RCC 7860 (cell line): ENCODE measurements around the gene NEAT1.
"Not testable (repeated sequence)": the region's sequence is repeated elsewhere in the genome, so short reads cannot be mapped to it uniquely, and the experiment has no call there.

Source experiments
- DNase-seq: peaks from one replicate; pipeline ENCODE4 v3.0.0-alpha.2; 2015; ENCODE audit warnings: low spot score
- FAIRE-seq: peaks from 2 replicates; lab custom pipeline; 2012; peaks lifted over from hg19 to GRCh38; lab: Jason Lieb, UNC

The NEAT1 gene

DNA sequence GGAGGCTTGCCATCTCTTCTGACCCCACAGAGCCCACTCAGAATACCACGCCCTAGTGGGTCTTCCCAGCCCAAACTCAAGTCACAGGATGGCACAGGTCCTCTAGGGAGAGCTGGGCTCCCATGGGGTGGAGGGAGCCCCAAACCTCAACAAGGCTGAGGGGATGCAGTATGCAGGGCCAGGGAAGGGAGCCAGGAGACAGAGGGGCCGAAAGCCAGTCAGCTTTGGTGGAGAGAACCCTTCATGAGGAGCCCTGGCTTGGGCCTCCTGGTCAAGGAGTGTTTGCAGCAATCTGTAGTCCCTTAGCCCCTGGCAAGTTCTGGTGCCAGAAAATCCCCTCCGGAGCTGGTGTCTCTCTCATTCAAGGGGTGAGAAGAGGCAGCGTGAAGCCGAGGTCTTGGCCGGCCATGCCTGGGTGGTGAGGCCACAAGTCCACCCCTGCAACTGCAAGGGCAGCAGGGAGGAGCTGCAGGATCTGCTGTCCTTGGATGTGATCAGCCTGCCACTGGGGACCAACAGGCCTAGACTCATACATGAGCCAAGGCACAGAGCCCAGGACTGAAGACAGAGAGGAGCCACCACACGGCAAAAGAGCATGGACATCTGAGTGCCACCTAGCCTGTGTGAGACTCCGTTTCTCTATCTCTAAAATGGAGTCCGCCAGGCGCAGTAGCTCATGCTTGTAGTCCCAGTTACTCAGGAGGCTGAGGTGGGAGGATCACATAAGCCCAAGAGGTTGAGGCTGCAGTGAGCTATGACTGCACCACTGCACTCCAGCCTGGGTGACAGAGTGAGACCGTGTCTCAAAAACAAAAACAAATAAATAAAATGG, 24.1 kb downstream of the NEAT1 start:
- peak; percentile 21 for DNase-seq
- no peak for FAIRE-seq

DNA sequence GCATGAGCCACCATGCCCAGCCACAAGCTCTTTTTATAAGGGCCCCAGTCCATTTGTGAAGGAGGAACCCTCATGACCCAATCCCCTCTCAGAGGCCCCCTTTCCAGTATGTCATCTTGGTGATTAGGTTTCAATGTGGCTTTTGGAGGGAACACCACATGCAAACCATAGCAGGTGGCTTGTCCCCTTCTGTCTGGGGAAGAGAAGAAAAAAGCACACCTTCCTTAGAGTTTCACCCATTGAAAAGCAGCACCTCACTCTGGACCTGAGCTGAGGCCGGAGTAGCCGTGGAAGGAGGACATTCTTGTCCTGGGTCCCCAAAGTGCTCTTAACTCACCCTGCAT, 25.4 kb downstream of the NEAT1 start:
- DNase-seq (peak; percentile 4), FAIRE-seq (no peak)

DNA sequence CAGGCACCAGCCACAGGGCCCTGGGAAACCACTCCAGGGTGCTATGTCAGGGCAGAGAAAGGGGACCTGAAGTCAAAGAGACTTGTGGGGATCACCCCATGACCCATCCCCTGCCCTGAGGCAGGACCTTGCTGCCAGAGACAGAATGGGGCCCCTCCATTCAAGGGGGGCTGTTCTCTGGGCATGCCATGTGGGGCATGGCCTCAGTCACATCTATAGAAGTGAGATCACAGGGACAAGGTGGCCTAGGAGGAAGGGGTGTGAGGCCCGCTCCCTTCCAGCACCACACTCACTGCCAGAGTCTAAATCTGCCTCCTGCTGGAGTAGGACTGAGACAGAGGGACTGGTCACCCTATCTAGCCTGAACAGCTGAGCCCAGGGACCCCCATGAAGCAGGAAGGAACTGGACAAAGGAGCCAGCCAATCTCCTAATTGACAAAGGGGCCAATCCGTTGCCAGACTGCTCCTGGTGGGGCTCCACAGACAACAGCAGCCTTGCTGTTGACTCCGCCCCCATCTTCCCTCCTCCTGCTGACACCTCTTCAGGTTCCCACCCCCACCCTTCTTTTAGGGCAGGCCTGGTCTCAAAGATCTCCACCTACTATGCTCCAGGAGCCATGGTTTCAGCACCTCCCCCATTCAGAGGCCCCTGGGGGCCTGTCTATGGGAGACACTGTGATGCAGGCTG, 26.0 kb downstream of the NEAT1 start:
- FAIRE-seq = no peak

DNA sequence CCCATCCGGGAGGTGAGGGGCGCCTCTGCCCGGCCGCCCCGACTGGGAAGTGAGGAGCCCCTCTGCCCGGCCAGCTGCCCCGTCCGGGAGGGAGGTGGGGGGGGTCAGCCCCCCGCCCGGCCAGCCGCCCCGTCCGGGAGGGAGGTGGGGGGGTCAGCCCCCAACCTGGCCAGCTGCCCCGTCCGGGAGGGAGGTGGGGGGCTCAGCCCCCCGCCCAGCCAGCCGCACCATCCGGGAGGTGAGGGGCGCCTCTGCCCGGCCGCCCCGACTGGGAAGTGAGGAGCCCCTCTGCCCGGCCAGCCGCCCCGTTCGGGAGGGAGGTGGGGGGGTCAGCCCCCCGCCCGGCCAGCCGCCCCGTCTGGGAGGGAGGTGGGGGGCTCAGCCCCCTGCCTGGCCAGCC, 28.7 kb downstream of the NEAT1 start:
- FAIRE-seq, DNase-seq: not testable (repeated sequence)

More for the DNA sequence above, 26.0 kb downstream of the NEAT1 start:
- DNase-seq = peak; percentile 10

DNA sequence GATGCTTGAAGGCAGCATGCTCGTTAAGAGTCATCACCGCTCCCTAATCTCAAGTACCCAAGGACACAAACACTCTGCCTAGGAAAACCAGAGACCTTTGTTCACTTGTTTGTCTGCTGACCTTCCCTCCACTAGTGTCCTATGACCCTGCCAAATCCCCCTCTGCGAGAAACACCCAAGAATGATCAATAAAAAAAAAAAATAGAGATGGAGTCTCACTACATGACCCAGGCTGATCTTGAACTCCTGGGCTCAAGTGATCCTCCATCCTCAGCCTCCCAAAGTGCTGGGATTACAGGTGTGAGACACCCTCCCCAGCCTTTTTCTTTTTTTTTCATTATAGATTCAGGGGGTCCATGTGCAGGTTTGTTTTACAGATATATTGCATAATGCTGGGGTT, 29.7 kb downstream of the NEAT1 start:
- FAIRE-seq, DNase-seq: not testable (repeated sequence)

DNA sequence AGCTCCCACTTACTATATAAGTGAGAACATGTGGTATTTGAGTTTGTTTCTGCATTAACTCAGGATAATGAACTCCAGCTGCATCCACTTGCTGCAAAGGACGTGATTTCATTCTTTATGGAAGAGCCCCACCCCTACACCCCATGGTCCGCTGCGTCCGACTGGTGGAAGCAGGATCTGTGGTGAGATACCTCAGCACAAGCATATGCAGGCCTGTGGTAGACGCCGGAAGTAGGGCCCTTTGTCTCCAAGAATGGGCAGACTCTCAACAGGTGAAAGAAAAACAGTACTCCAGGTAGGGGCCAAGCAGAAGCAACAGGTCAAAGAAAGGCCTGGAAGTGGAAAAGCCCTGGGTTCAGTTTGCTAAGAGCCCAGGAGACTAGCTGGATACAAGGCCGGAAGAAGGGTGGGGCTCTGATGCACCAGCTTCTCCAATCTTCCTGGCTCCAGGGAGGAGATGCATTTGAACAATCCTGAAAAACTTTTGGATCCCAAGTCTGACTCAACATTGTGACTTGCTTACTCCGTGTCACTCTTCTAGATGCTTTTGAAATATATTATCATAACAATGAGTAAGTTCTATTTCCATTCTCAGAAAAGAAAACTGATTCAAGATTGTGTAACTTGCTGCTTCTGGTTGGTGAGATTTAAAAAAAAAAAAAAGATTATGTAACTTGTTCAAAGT, 30.4 kb downstream of the NEAT1 start:
- FAIRE-seq (no peak), DNase-seq (peak; percentile 8)

DNA sequence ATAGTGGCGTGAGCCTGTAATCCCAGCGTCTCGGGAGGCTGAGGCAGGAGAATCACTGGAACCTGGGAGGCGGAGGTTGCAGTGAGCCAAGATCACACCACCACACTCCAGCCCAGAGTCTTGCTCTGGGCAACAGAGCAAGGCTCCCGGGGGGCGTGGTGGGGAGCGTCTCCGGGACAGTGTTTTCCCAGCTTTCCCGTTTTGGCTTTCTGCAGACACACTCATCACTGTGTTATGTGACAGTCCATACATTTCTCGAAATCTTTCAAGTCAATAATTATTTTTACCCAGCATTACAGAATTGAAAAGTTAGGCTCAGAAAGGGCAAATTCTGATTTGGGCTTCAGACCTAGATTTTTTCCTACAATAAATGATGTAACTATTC, 31.7 kb downstream of the NEAT1 start:
- no peak for DNase-seq
- FAIRE-seq = no peak

DNA sequence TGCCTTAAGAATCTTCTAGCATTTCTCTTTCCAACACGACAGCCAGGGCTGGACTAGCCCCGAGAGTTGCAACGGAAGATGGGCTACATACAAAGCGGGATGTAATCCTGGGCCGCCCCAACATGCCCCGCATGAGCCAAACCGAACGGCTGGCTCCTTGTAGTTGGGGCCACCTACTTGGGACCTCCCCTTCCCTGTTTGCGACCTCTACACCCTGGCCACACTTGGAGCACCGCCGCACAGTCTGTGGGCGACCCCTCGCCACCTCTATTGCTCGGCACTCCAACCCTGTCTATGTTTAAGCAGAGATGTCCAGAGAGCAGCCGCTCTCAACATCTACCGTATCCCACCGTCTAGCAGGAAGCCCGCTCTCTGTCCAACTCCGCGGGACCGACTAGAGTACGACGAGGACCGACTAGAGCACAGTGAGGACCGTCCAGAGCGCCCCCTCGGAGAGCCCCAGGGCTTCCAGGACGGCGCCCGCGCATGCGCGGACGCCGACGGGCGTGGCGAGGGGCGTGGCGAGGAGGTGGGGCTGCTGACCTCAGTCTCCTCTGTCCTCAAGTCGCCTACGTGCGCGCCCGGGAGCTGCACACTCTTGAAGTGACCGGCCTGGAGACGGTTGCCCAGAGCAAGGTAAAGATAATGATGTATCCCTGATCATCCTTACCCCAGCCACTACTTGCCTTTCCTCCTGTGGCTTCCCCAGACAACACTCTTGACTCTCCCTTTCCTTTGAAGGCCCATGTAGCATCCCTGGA, 32.3 kb downstream of the NEAT1 start:
- FAIRE-seq (no peak), DNase-seq (peak; percentile 24)

DNA sequence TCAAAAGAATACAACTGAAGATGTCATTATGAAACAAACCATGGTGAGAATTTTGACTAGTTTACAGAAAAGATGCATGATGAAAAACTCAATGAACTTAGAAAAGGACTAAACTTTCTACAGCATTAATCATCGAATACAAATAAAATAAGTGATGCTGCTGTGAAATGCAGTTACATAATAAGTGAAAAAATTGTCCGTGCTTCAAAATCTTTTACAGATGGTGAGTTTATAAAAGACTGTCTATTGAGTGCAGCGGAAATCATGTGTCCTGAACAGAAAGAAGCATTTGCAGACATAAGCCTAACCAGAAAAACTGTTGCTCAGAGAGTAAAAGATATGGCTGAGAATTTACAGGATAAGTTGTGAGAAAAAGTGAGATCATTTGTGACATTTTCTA, 33.8 kb downstream of the NEAT1 start:
- FAIRE-seq = no peak
- DNase-seq = no peak

DNA sequence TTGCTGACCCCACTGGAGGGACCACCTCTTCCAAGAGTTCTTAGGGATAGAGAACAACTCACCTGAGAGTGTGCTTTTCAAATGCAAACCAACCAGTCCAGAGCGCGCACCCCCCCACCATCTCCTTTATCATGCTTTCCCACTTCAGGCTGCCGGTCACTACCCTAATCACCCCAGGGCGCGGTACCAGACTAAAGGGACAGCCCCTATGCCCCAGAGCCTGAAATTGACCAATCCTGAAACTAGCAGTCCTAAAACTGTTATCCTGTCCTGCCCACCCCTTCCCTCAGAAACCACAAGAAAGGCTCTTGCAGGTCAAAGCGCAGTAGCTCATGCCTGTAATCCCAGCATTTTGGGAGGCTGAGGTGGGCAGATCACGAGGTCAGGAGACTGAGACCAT, 37.0 kb downstream of the NEAT1 start:
- DNase-seq = no peak
- no peak for FAIRE-seq

DNA sequence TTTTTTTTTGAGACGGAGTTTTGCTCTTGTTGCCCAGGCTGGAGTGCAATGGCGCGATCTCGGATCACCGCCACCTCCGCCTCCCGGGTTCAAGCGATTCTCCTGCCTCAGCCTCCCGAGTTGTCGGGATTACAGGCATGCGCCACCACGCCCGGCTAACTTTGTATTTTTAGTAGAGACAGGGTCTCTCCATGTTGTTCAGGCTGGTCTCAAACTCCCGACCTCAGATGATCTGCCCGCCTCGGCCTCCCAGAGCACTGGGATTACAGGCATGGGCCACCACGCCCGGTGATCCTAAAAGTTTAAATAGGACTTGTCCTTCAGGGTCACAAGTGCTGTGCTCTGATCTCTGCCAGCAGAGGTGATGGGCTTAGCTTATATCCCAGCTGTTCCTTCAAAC, 42.9 kb downstream of the NEAT1 start:
- not testable (repeated sequence) for FAIRE-seq, DNase-seq

DNA sequence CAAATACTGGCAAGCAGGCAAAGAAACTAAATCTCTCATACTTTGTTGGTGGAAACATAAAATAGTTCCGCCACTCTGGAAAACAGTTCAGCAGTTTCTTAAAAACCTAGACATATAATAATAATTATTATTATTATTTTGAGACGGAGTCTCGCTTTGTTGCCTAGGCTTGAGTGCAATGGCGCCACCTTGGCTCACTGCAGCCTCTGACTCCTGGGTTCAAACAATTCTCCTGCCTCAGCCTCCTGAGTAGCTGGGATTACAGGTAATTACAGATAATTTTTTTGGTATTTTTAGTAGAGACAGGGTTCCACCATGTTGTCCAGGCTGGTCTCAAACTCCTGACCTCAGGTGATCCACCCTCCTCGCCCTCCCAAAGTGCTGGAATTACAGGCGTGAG, 44.7 kb downstream of the NEAT1 start:
- not testable (repeated sequence) for DNase-seq, FAIRE-seq

DNA sequence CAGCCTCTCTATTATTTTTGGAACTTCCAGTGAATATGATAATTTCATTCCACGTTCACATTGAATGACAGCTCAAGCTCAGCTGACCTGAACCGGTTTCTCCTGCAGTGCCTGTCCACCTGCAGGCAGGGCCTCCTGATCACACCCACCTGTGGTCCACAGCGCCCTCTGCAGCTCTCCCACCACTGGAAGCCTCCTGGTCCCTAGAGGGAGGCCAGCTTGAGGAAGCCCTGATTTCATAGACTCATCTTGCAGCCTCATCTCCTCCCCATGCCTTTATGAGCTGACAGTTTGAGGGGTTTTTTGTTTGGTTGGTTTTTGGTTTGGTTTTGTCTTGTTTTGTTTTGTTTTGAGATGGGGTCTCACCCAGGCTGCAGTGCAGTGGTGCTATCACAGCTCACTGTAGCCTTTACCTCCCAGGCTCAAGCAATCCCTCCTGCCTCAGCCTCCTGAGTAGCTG, 46.3 kb downstream of the NEAT1 start:
- no peak for FAIRE-seq
- DNase-seq = no peak

DNA sequence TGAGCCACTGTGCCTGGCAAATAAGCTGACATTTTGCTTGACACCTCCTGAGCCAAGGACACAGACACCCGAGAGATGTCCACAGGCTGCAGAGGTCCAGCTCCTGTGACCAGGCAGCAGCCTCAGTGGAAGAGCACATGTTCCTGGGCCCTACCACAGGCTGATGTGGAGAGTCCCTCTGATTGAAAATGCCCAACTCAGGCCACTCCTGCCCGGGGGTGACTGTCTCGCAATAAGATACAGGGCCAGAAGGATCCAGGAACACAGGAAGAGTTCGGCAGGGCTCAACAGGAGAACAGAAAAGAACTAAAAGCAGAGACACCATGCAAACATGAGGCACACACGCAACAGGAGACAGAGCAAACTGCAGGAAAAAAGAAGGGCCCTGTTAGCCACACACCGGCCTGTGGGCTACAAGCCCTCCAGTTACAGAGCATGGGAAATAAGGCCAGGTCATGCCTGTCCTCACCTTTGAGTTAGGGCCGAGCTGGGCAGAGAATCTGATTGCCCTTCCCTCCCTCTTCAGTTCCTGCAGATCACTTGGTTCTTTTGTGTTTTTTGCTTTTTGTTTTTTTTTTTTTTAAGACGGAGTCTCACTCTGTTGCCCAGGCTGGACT, 47.9 kb downstream of the NEAT1 start:
- no peak for FAIRE-seq
- DNase-seq = no peak

DNA sequence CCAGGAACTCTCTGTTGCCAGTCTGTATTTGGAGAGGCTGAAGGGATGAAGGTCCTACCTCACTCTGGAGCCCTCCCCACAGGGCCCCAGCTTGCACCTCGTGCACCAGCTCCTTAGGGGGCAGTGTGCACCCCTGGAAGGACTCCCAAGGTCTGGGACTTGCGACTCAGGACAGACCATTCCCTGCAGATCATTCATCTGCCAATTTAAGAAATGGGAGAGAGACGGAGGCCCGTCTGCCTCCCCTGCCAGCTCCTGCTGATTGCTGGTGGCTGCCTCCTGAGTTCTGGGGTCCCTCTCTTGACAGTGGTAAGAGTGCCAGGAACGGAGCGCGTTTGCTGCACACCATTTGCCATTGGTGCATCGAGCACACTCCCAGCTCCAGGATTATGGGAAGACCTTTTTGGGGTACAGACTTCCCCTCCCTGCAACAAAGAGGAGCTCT, 48.9 kb downstream of the NEAT1 start:
- FAIRE-seq = no peak
- DNase-seq = peak; percentile 37

DNA sequence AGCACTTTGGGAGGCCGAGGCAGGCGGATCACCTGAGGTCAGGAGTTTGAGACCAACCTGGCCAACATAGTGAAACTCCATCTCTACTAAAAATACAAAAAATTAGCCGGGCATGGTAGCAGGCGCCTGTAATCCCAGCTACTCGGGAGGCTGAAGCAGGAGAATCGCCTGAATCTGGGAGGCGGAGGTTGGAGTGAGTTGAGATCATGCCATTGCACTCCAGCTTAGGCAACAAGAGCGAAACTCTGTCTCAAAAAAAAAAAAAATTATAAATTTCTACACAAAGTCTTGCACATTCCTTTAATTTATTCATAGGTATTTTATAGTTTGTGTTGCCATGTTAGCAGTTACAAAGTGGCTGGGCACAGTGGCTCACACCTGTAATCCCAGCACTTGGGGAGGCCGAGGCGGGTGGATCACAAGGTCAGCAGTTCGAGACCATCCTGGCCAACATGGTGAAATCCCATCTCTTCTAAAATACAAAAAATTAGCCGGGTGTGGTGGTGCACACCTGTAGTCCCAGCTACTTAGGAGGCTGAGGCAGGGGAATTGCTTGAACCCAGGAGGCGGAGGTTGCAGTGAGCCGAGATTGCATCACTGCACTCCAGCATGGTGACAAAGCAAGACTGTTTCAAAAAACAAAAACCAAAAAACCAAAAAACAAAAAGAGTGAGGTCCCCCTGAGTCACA, 50.1 kb downstream of the NEAT1 start:
- not testable (repeated sequence) for DNase-seq, FAIRE-seq

DNA sequence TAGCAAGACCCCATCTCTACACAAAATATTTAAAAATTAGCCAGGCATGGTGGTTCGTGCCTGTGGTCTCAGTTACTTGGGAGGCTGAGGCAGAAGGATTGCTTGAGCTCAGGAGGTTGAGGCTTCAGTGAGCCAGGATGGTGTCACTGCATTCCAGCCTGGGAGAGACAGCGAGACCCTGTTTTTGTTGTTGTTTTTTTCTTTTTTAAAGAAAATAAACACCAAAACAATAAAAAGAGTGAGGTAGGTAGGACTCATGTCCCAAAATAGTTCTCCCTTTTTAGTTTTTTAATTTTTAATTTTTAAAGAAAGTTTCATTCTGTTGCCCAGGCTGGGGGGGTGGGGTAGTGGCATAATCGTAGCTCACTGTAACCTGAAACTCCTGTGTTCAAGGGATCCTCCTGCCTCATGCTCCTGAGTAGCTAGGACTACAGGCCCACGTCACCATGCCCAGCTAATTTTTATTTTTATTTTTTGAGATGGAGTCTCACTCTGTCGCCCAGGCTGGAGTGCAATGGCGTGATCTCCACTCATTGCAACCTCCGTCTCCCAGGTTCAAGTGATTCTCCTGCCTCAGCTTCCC, 50.8 kb downstream of the NEAT1 start:
- no peak for DNase-seq
- FAIRE-seq = no peak

DNA sequence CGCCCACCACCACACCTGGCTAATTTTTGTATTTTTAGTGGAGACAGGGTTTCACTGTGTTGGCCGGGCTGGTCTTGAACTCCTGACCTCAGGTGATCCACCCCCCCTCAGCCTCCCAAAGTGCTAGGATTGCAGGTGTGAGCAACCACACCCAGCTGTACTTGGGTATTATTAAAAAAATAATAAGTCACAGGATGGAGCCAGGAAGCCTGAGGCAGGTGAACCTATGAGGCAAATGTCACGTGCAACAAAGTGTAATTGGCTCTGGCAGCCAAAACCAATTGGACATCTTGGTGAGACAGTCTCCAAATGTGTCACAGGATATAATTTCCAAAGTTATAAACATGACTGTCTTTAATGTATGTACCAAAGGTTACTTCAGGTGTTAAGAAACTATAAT, 52.3 kb downstream of the NEAT1 start:
- no peak for FAIRE-seq
- no peak for DNase-seq

DNA sequence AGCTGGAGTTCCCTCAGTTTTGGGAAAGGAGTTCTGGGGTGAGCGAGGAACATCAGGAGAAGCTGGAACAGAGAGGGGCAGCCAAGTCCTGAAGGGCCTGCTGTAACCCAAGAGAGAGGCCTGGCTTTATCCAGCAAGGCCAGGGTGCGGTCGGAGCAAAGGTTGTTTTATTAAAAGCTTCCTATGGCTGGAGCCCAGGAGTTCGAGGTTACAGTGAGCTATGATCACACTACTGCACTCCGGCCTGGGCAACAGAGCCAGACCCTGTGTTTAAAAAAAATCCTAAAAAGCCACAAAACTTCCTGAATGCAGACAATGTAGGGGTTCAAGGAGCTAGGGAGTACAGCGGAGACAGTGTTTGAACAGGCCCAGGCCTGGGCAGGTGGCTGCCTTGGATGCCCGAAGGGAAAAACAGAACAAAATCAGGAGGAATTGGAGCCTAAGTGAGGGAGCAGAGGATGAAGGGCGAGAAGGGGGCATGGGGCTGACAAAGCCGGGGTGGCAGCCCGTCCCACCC, 54.1 kb downstream of the NEAT1 start:
- FAIRE-seq (no peak), DNase-seq (no peak)
